GM12878 (cell line): ENCODE data around the gene FYTTD1. TPM values are rescaled to one million over a fixed set of nuclear protein-coding genes. Genes with fewer than 3 reads are reported as not detected.

Source experiments
- ATAC-seq: fragments of 200-7000 bp; cut with Tn5 transposase; 3 replicates; pipeline ENCODE4 v1.9.1; 2020; ENCODE audit warnings: mild to moderate bottlenecking, moderate library complexity
- BruUV-seq: library from RNA; stranded (reverse); fragments of 400-500 nt; replicated peaks from 2 replicates; lab custom pipeline; 2021; lab: Mats Ljungman, UMichigan
- CTCF ChIA-PET: fragments of 300-600 bp; sonication (Branson Sonifier 250); formaldehyde crosslinking; extraction: SDS; loops from one replicate; lab custom pipeline; 2021; ENCODE audit warnings: inconsistent platforms; lab: Yijun Ruan, JAX
- POLR2A ChIA-PET: fragments of 350-600 bp; formaldehyde crosslinking; extraction: SDS; loops from one replicate; lab custom pipeline; 2021; ENCODE audit warnings: inconsistent platforms; lab: Charles Lee
- RAD21 ChIA-PET: fragments of 300-600 bp; sonication (Branson Sonifier 250); formaldehyde crosslinking; loops from one replicate; lab custom pipeline; 2023; ENCODE audit warnings: antibody characterized with exemption; ENCODE audit not compliant: unreplicated experiment; lab: Charles Lee
- SMC1A ChIA-PET: fragments of 300-600 bp; sonication (Branson Sonifier 250); formaldehyde crosslinking; loops from one replicate; lab custom pipeline; 2023; ENCODE audit not compliant: unreplicated experiment, uncharacterized antibody; lab: Charles Lee
- DNase-seq: peaks from one replicate; pipeline ENCODE4 v3.0.0-alpha.2; 2011; ENCODE audit warnings: low read depth, low spot score
- FAIRE-seq: peaks from 3 replicates; lab custom pipeline; 2011; peaks lifted over from hg19 to GRCh38; lab: Jason Lieb, UNC
- H2AFZ ChIP-seq: 2 replicates; pipeline ENCODE4 v1.6.0; 2011; ENCODE audit warnings: low read depth, low read length, control low read depth; ENCODE audit not compliant: control insufficient read depth
- H3K27ac ChIP-seq: 2 replicates; pipeline ENCODE4 v1.5.1; 2011; ENCODE audit warnings: control low read depth; ENCODE audit not compliant: control insufficient read depth, insufficient read depth
- H3K27me3 ChIP-seq, 2 experiments: replicated peaks in 1 of 2; 2 replicates each; pipeline versions ENCODE4 v1.6.0 to v1.6.1; 2011; ENCODE audit warnings: low read length in 1 of 2; ENCODE audit not compliant: control insufficient read depth in 2 of 2, insufficient read depth in 2 of 2
- H3K36me3 ChIP-seq, 2 experiments: 2 replicates each; pipeline ENCODE4 v1.5.1; 2011; ENCODE audit warnings: low read length in 1 of 2; ENCODE audit not compliant: control insufficient read depth in 2 of 2, insufficient read depth in 2 of 2
- H3K4me1 ChIP-seq: 2 replicates; pipeline ENCODE4 v1.6.1; 2011; ENCODE audit warnings: mild to moderate bottlenecking, low read length, moderate library complexity, mixed read lengths; ENCODE audit not compliant: control insufficient read depth, insufficient read depth
- H3K4me2 ChIP-seq: 2 replicates; pipeline ENCODE4 v1.6.0; 2011; ENCODE audit warnings: control low read depth; ENCODE audit not compliant: control insufficient read depth, insufficient read depth
- H3K4me3 ChIP-seq: fragments of 200-600 bp; sonication (generic); 2 replicates; pipeline ENCODE4 v1.5.1; 2016
- H3K79me2 ChIP-seq: 2 replicates; pipeline ENCODE4 v1.6.0; 2011; ENCODE audit warnings: low read length; ENCODE audit not compliant: control insufficient read depth, insufficient read depth
- H3K9ac ChIP-seq: 2 replicates; pipeline ENCODE4 v1.8.0; 2011; ENCODE audit warnings: low read length, control low read depth, mixed read lengths; ENCODE audit not compliant: control insufficient read depth, insufficient read depth
- H3K9me3 ChIP-seq: replicated peaks from 3 replicates; pipeline ENCODE4 v1.5.1; 2011; ENCODE audit warnings: mild to moderate bottlenecking, low read length; ENCODE audit not compliant: control insufficient read depth, insufficient read depth
- H4K20me1 ChIP-seq: 2 replicates; pipeline ENCODE4 v1.6.0; 2011; ENCODE audit not compliant: control insufficient read depth, insufficient read depth
- BACH1 ChIP-seq: fragments of 450-650 bp; IDR thresholded peaks from 2 replicates; pipeline ENCODE4 v1.6.1; 2017; ENCODE audit warnings: mild to moderate bottlenecking, borderline replicate concordance
- FOXM1 ChIP-seq: IDR thresholded peaks from 2 replicates; pipeline ENCODE4 v1.6.1; 2012; ENCODE audit warnings: low read depth, mild to moderate bottlenecking, inconsistent platforms, low read length, moderate library complexity
- IRF3 ChIP-seq: fragments of 450-650 bp; IDR thresholded peaks from 2 replicates; pipeline ENCODE4 v1.6.1; 2014; ENCODE audit warnings: mild to moderate bottlenecking
- MTA3 ChIP-seq: IDR thresholded peaks from 2 replicates; pipeline ENCODE4 v1.6.1; 2012; ENCODE audit warnings: low read length, inconsistent platforms, borderline replicate concordance
- POLR2AphosphoS5 ChIP-seq: IDR thresholded peaks from 2 replicates; pipeline ENCODE4 v1.6.1; 2011; ENCODE audit warnings: mild to moderate bottlenecking, low read length, inconsistent platforms
- RAD21 ChIP-seq: IDR thresholded peaks from 2 replicates; pipeline ENCODE4 v1.6.1; 2011; ENCODE audit warnings: mild to moderate bottlenecking, low read depth, low read length, moderate library complexity; ENCODE audit not compliant: insufficient read depth
- RUNX3 ChIP-seq: IDR thresholded peaks from 2 replicates; pipeline ENCODE4 v1.6.1; 2012; ENCODE audit warnings: low read length, inconsistent platforms
- SIN3A ChIP-seq: IDR thresholded peaks from 2 replicates; pipeline ENCODE4 v1.6.1; 2012; ENCODE audit warnings: low read depth, low read length, improper control_type of control experiment
- WGBS: methylation state at CpG from one replicate; pipeline ENCODE4 v1.1.6; 2016; ENCODE audit warnings: low lambda C conversion rate; ENCODE audit not compliant: insufficient replicate concordance, insufficient coverage; ENCODE audit errors: missing lambda C conversion rate; 5-methylcytosine and 5-hydroxymethylcytosine counted together
- in situ Hi-C: fragments of 300-500 bp; cut with MboI; formaldehyde crosslinking; loops from 9 replicates; pipeline ENCODE4 v1.14.3; 2018; ENCODE audit warnings: mixed read lengths
- intact Hi-C: fragments of 100-400 bp; cut with micrococcal nuclease; formaldehyde crosslinking; loops from one replicate; pipeline ENCODE4 v1.14.2; 2022; ENCODE audit not compliant: unreplicated experiment
- polyA plus RNA-seq, 11 experiments: library from polyadenylated mRNA; depleted of rRNA in 4 of 11; unstranded in 6 of 11; stranded (reverse) in 5 of 11; fragments of >200 nt; fragmentation: Nextera tagmentation in 4 of 11; fragmentation: Illumina TruSeq in 1 of 11; extraction: Ambion mirVana in 4 of 11; extraction: Trizol in 1 of 11; gene quantifications; 1 replicate in 1 of 11; 2 replicates in 10 of 11; pipeline versions ENCODE4 v1.2.1 to v1.2.3, GENCODE V29; 2011 to 2016; ENCODE audit warnings: inconsistent platforms in 2 of 11, missing spikeins in 2 of 11, low read depth in 1 of 11
- total RNA-seq, 4 experiments: library from RNA; depleted of rRNA in 3 of 4; stranded (reverse); fragments of >200 nt in 3 of 4; fragmentation: Illumina TruSeq in 1 of 4; extraction: Trizol in 1 of 4; gene quantifications; 2 replicates each; pipeline versions ENCODE4 v1.2.1 to v1.2.3, GENCODE V29; 2013 to 2021

FYTTD1 gene
- total and polyA plus RNA-seq, 10 of the 15 experiments (the other 5 are each of a cell fraction or from before 2014, with no cell fraction given) = 25.5 to 101 (median 59.4) TPM

- CTCF ChIA-PET = interaction anchor here (1.6 kb wide), 1 partner anchor 13 kb away, joined by 6 read pairs; no protein-coding TSS in a partner anchor
- H3K4me1 ChIP-seq = peaks cover 14% of the 10 kb centered on the region; the same call in 1 of the 2 replicates
- BruUV-seq = no TSS peak
- intact Hi-C loops (no loop called here), in situ Hi-C loops (no loop called here)
- POLR2A ChIA-PET = no interaction called here
- no peaks in the 10 kb centered on the region for H3K27me3 ChIP-seq
- ATAC-seq (peak; percentile 28; the same call in 1 of the 3 replicates), FAIRE-seq (no peak), DNase-seq (no peak)
- RAD21 ChIA-PET = no interaction called here
- H3K4me2 ChIP-seq = peak overlapping the region; percentile 41; the same call in 1 of the 2 replicates
- no peaks in the 10 kb centered on the region for H4K20me1 ChIP-seq
- H3K9ac ChIP-seq = no peak overlapping the region
- H3K27ac ChIP-seq = peak overlapping the region; percentile 27
- peaks cover 71% of the 10 kb centered on the region for H3K79me2 ChIP-seq
- no peak for TF ChIP-seq IRF3
- no peak for TF ChIP-seq RAD21
- TF ChIP-seq MTA3 = no peak
- TF ChIP-seq RUNX3 = peak; percentile 9; the same call in 1 of the 2 replicates
- no peak for TF ChIP-seq POLR2AphosphoS5
- TF ChIP-seq FOXM1 = no peak
- TF ChIP-seq BACH1 = no peak
- TF ChIP-seq SIN3A = no peak
- SMC1A ChIA-PET = interaction anchor here (2.2 kb wide), 1 partner anchor 15 kb away, joined by 7 read pairs; no protein-coding TSS in a partner anchor
- no peak overlapping the region for H3K4me3 ChIP-seq
- H2AFZ ChIP-seq = no peak overlapping the region
- no peaks in the 10 kb centered on the region; a peak in 1 of 4 replicates for H3K36me3 ChIP-seq
- no peaks in the 10 kb centered on the region; the same call in 2 of the 3 replicates for H3K9me3 ChIP-seq
- WGBS = 94% methylated on average over 4 of the region's 4 CpGs
Observed at GRCh38 chr3:197807969-197808587, 58.4 kb downstream of the FYTTD1 start.
